H1 (cell line): ENCODE data around the gene RNF114. TPM values are rescaled to one million over a fixed set of nuclear protein-coding genes. Genes with fewer than 3 reads are reported as not detected.

Source experiments
- CTCF ChIA-PET: fragments of 300-600 bp; sonication (Branson Sonifier 250); formaldehyde crosslinking; loops from one replicate; lab custom pipeline; 2021; ENCODE audit not compliant: partially characterized antibody; lab: Charles Lee
- POLR2A ChIA-PET: fragments of 300-600 bp; sonication (Branson Sonifier 250); formaldehyde crosslinking; loops from one replicate; lab custom pipeline; 2021; ENCODE audit warnings: inconsistent platforms; ENCODE audit not compliant: partially characterized antibody; lab: Charles Lee
- DNase-seq, 2 experiments: peaks; one replicate each; pipeline versions ENCODE4 v3.0.0 to v3.0.0-alpha.2; 2010 to 2022; ENCODE audit warnings: low spot score in 2 of 2, low read depth in 1 of 2, mixed read lengths in 1 of 2
- FAIRE-seq: peaks from 2 replicates; lab custom pipeline; 2011; peaks lifted over from hg19 to GRCh38; lab: Jason Lieb, UNC
- H2AFZ ChIP-seq: 2 replicates; pipeline ENCODE4 v1.8.1; 2012; ENCODE audit warnings: low read length, inconsistent platforms
- H2AK5ac ChIP-seq: 2 replicates; pipeline ENCODE4 v1.6.1; 2013; ENCODE audit warnings: low read depth, low read length
- H2BK120ac ChIP-seq: replicated peaks from 2 replicates; pipeline ENCODE3; 2013; ENCODE audit warnings: low read depth, low read length, inconsistent platforms
- H2BK12ac ChIP-seq: 2 replicates; pipeline ENCODE4 v1.6.1; 2013; ENCODE audit warnings: low read depth, low read length
- H2BK15ac ChIP-seq: 2 replicates; pipeline ENCODE4 v1.6.1; 2013; ENCODE audit warnings: low read length
- H2BK20ac ChIP-seq: 2 replicates; pipeline ENCODE4 v1.6.1; 2013; ENCODE audit warnings: low read length
- H2BK5ac ChIP-seq: 2 replicates; pipeline ENCODE4 v1.6.1; 2013; ENCODE audit warnings: low read depth, low read length
- H3K14ac ChIP-seq: 2 replicates; pipeline ENCODE4 v1.6.1; 2013; ENCODE audit warnings: inconsistent platforms; ENCODE audit not compliant: insufficient read length
- H3K18ac ChIP-seq: 2 replicates; pipeline ENCODE4 v1.6.1; 2013; ENCODE audit warnings: low read length; ENCODE audit errors: extremely low read depth
- H3K23ac ChIP-seq: 2 replicates; pipeline ENCODE4 v1.6.1; 2013; ENCODE audit warnings: inconsistent platforms; ENCODE audit not compliant: insufficient read length
- H3K23me2 ChIP-seq: 2 replicates; pipeline ENCODE4 v1.6.1; 2013; ENCODE audit warnings: low read depth, low read length
- H3K27ac ChIP-seq: 2 replicates; pipeline ENCODE4 v1.6.1; 2011; ENCODE audit warnings: low read depth, low read length, inconsistent platforms
- H3K27me3 ChIP-seq, 4 experiments: replicated peaks in 1 of 4; 1 replicate in 1 of 4; 2 replicates in 3 of 4; pipeline versions ENCODE4 v1.6.1 to v1.8.1; 2011 to 2013; ENCODE audit warnings: low read length in 3 of 4, mild to moderate bottlenecking in 3 of 4, inconsistent platforms in 2 of 4, mixed read lengths in 2 of 4, moderate library complexity in 1 of 4; ENCODE audit not compliant: control insufficient read depth in 3 of 4, insufficient read depth in 3 of 4; ENCODE audit errors: extremely low read depth in 1 of 4
- H3K36me3 ChIP-seq, 4 experiments: 2 replicates each; pipeline versions ENCODE4 v1.6.1 to v1.8.1; 2011 to 2013; ENCODE audit warnings: mild to moderate bottlenecking in 4 of 4, low read length in 3 of 4, moderate library complexity in 2 of 4, control low read depth in 1 of 4, inconsistent platforms in 1 of 4; ENCODE audit not compliant: insufficient read depth in 4 of 4, control insufficient read depth in 2 of 4
- H3K4ac ChIP-seq: replicated peaks from 2 replicates; pipeline ENCODE3; 2013; ENCODE audit warnings: low read length, low read depth, mixed read lengths, inconsistent platforms; ENCODE audit not compliant: insufficient read length
- H3K4me1 ChIP-seq, 4 experiments: replicated peaks in 1 of 4; 1 replicate in 1 of 4; 2 replicates in 3 of 4; pipeline versions ENCODE4 v1.6.1 to v1.8.1; 2011 to 2013; ENCODE audit warnings: low read length in 3 of 4, inconsistent platforms in 2 of 4, mixed read lengths in 1 of 4; ENCODE audit not compliant: insufficient read depth in 4 of 4, control insufficient read depth in 3 of 4
- H3K4me2 ChIP-seq, 2 experiments: 2 replicates each; pipeline versions ENCODE4 v1.6.1 to v1.8.1; 2011 to 2013; ENCODE audit warnings: low read depth in 2 of 2, low read length in 2 of 2, control low read depth in 1 of 2, inconsistent platforms in 1 of 2, mild to moderate bottlenecking in 1 of 2; ENCODE audit not compliant: insufficient read depth in 1 of 2
- H3K4me3 ChIP-seq, 4 experiments: fragments of 200-600, 300-600 bp in 1 of 4; sonication (generic), shearing (Covaris generic), sonication (Bioruptor Twin) in 1 of 4; 2 replicates each; pipeline versions ENCODE4 v1.5.1 to v1.8.1; 2011 to 2016; ENCODE audit warnings: low read length in 4 of 4, low read depth in 3 of 4, control low read depth in 2 of 4, inconsistent platforms in 2 of 4, mild to moderate bottlenecking in 2 of 4, mixed read lengths in 1 of 4, moderate library complexity in 1 of 4; ENCODE audit not compliant: insufficient read depth in 2 of 4; ENCODE audit errors: extremely low read depth in 1 of 4
- H3K56ac ChIP-seq: replicated peaks from 2 replicates; pipeline ENCODE3; 2013; ENCODE audit warnings: low read depth, mild to moderate bottlenecking, mixed read lengths, low read length, inconsistent platforms; ENCODE audit not compliant: insufficient read length
- H3K79me1 ChIP-seq: 2 replicates; pipeline ENCODE4 v1.6.1; 2013; ENCODE audit warnings: low read depth, low read length, control low read depth
- H3K79me2 ChIP-seq, 2 experiments: 2 replicates each; pipeline versions ENCODE4 v1.6.1 to v1.8.1; 2012 to 2013; ENCODE audit warnings: low read length in 2 of 2, mild to moderate bottlenecking in 2 of 2, inconsistent platforms in 1 of 2; ENCODE audit not compliant: insufficient read depth in 2 of 2, control insufficient read depth in 1 of 2
- H3K9ac ChIP-seq, 4 experiments: replicated peaks in 1 of 4; 1 replicate in 1 of 4; 2 replicates in 3 of 4; pipeline versions ENCODE4 v1.6.1 to v1.8.1; 2011 to 2013; ENCODE audit warnings: low read depth in 3 of 4, low read length in 3 of 4, control low read depth in 2 of 4, mild to moderate bottlenecking in 2 of 4, moderate library complexity in 2 of 4, inconsistent platforms in 1 of 4; ENCODE audit errors: extremely low read depth in 1 of 4
- H3K9me3 ChIP-seq, 2 experiments: 2 replicates each; pipeline versions ENCODE4 v1.6.1 to v1.8.1; 2012 to 2013; ENCODE audit warnings: mild to moderate bottlenecking in 2 of 2, moderate library complexity in 2 of 2, control low read depth in 1 of 2, inconsistent platforms in 1 of 2, low read depth in 1 of 2, low read length in 1 of 2, mixed read lengths in 1 of 2; ENCODE audit not compliant: insufficient read depth in 2 of 2
- H4K20me1 ChIP-seq, 2 experiments: replicated peaks in 1 of 2; 2 replicates each; pipeline versions ENCODE3 to v1.8.1; 2011 to 2013; ENCODE audit warnings: inconsistent platforms in 2 of 2, low read length in 2 of 2, mild to moderate bottlenecking in 1 of 2; ENCODE audit not compliant: insufficient read depth in 2 of 2, control insufficient read depth in 1 of 2
- H4K5ac ChIP-seq: 2 replicates; pipeline ENCODE4 v1.6.1; 2013; ENCODE audit warnings: low read length, low read depth, mixed read lengths, inconsistent platforms; ENCODE audit not compliant: insufficient read length
- H4K8ac ChIP-seq: 2 replicates; pipeline ENCODE4 v1.8.0; 2013; ENCODE audit warnings: mild to moderate bottlenecking, moderate library complexity, low read length, inconsistent platforms; ENCODE audit not compliant: insufficient read depth; ENCODE audit errors: extremely low read depth
- H4K91ac ChIP-seq: replicated peaks from 2 replicates; pipeline ENCODE3; 2013; ENCODE audit warnings: low read length, mixed read lengths, inconsistent platforms; ENCODE audit not compliant: insufficient read length
- CEBPB ChIP-seq: IDR thresholded peaks from 2 replicates; pipeline ENCODE4 v1.6.1; 2012; ENCODE audit warnings: low read depth, low read length
- EP300 ChIP-seq, 2 experiments: IDR thresholded peaks; 1 replicate in 1 of 2; 2 replicates in 1 of 2; pipeline ENCODE4 v1.6.1; 2011 to 2012; ENCODE audit warnings: low read depth in 2 of 2, low read length in 2 of 2, mild to moderate bottlenecking in 2 of 2, borderline replicate concordance in 1 of 2, inconsistent platforms in 1 of 2, moderate library complexity in 1 of 2
- GABPA ChIP-seq: IDR thresholded peaks from 2 replicates; pipeline ENCODE4 v1.6.1; 2011; ENCODE audit warnings: mild to moderate bottlenecking, low read length, moderate library complexity, borderline replicate concordance; ENCODE audit not compliant: insufficient read depth
- KDM1A ChIP-seq: fragments of 200-600, 300-600 bp; sonication (generic); IDR thresholded peaks from 2 replicates; pipeline ENCODE4 v1.7.1; 2016; ENCODE audit warnings: mild to moderate bottlenecking, low read length, borderline replicate concordance
- WGBS, 2 experiments: shearing (Covaris generic) in 1 of 2; methylation state at CpG; one replicate each; pipeline versions ENCODE4 v1.1.6 to v1.1.7; 2013 to 2015; ENCODE audit warnings: low lambda C conversion rate in 2 of 2, mixed read lengths in 2 of 2, inconsistent platforms in 1 of 2, low coverage in 1 of 2, missing lambda C conversion rate in 1 of 2; ENCODE audit not compliant: insufficient replicate concordance in 2 of 2, insufficient coverage in 1 of 2, insufficient read length in 1 of 2; ENCODE audit errors: extremely low coverage in 1 of 2, missing lambda C conversion rate in 1 of 2; 5-methylcytosine and 5-hydroxymethylcytosine counted together
- polyA plus RNA-seq, 7 experiments: library from polyadenylated mRNA; depleted of rRNA in 3 of 7; stranded (reverse) in 5 of 7; unstranded in 2 of 7; fragments of >200 nt in 5 of 7; fragments of 200-250 nt in 2 of 7; gene quantifications; 1 replicate in 5 of 7; 2 replicates in 1 of 7; 4 replicates in 1 of 7; pipeline versions ENCODE4 v1.2.1 to v1.2.3, GENCODE V29; 2011 to 2013; ENCODE audit warnings: missing spikeins in 2 of 7, mixed read lengths in 2 of 7
- total RNA-seq: library from RNA; stranded (reverse); fragmentation: NEBNext Ultra II Directional; extraction: Animal tissue kit (Norgen Biotek cat#: 25700); gene quantifications from 2 replicates; pipeline ENCODE4 v1.2.1, GENCODE V29; 2021

The RNF114 gene
- total and polyA plus RNA-seq, 2 of the 8 experiments (the other 6 are each of a cell fraction or from before 2014, with no cell fraction given) = 81.7 to 89.9 TPM

- Histone ChIP-seq H2BK5ac (no peak overlapping the region), H3K23ac (no peak overlapping the region), H3K9me3 (no peaks in the 10 kb centered on the region), H4K8ac (no peak overlapping the region), H3K9ac (no peak overlapping the region), H4K20me1 (no peaks in the 10 kb centered on the region), H3K36me3 (no peaks in the 10 kb centered on the region), H3K79me1 (no peaks in the 10 kb centered on the region), H2BK20ac (no peak overlapping the region), H2BK15ac (no peak overlapping the region), H3K27ac (no peak overlapping the region), H3K27me3 (no peaks in the 10 kb centered on the region), H2AFZ (no peak overlapping the region), H3K14ac (no peak overlapping the region), H3K4ac (no peak overlapping the region), H4K91ac (no peak overlapping the region), H3K4me1 (no peaks in the 10 kb centered on the region), H3K4me3 (no peak overlapping the region), H3K18ac (no peak overlapping the region), H2BK12ac (no peak overlapping the region), H3K79me2 (no peaks in the 10 kb centered on the region), H2AK5ac (no peak overlapping the region), H3K56ac (no peak overlapping the region), H3K4me2 (no peak overlapping the region), H3K23me2 (no peaks in the 10 kb centered on the region), H2BK120ac (no peak overlapping the region), H4K5ac (no peak overlapping the region)
- FAIRE-seq (no peak), DNase-seq (no peak)
- ChIA-PET POLR2A (interaction anchor here (0.7 kb wide), 1 partner anchor 638 kb away, joined by 3 read pairs; no protein-coding TSS in a partner anchor), CTCF (interaction anchor here (1.2 to 2.4 kb wide), 3 partner anchors 15 to 18 kb away, joined by 3 to 8 read pairs (median 7); no protein-coding TSS in a partner anchor)
- TF ChIP-seq EP300 (IDR thresholded peaks at IDR 0.05; ENCODE audit: borderline replicate concordance in 1 of 2, low read depth in 2 of 2, low read length in 2 of 2) = no peak
- TF ChIP-seq CEBPB = no peak
- TF ChIP-seq GABPA = no peak
- 0 out of 2 replicates have a peak, but pooled peaks have one; percentile 15 for TF ChIP-seq KDM1A
- WGBS, 2 experiments = 38% methylated on average over 4 of the region's 4 CpGs; no CpG with 5 or more reads in 1 of the 2 experiments
Observed at GRCh38 chr20:49929142-49929494, 7.1 kb upstream of the RNF114 start.
